ENCODE data around the gene MEGF9.

- TF ChIP-seq EZH2phosphoT487 (IDR thresholded peaks at IDR 0.05; ENCODE audit: low read depth, severe bottlenecking, unreplicated experiment) (no peak), EZH2 (IDR thresholded peaks at IDR 0.05; ENCODE audit: borderline replicate concordance) (no peak)
These were observed 157.5 kb downstream of the MEGF9 start for GRCh38 chr9:120556775-120557174.
